ENCODE measurements around the gene CLDN24.

Gene CLDN24

GRCh38 chr4:183347566-183347965 lies 25.3 kb upstream of the CLDN24 start:
- no peak overlapping the region for H3K4me3 ChIP-seq (ENCODE audit: low read depth, low read length)
- TF ChIP-seq, protein P1, sequence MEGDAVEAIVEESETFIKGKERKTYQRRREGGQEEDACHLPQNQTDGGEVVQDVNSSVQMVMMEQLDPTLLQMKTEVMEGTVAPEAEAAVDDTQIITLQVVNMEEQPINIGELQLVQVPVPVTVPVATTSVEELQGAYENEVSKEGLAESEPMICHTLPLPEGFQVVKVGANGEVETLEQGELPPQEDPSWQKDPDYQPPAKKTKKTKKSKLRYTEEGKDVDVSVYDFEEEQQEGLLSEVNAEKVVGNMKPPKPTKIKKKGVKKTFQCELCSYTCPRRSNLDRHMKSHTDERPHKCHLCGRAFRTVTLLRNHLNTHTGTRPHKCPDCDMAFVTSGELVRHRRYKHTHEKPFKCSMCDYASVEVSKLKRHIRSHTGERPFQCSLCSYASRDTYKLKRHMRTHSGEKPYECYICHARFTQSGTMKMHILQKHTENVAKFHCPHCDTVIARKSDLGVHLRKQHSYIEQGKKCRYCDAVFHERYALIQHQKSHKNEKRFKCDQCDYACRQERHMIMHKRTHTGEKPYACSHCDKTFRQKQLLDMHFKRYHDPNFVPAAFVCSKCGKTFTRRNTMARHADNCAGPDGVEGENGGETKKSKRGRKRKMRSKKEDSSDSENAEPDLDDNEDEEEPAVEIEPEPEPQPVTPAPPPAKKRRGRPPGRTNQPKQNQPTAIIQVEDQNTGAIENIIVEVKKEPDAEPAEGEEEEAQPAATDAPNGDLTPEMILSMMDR (IDR thresholded peaks at IDR 0.05; ENCODE audit: insufficient read depth, low read depth, low read length, missing control alignments), result no peak
- DNase-seq (ENCODE audit: low read depth), result no peak

DNA sequence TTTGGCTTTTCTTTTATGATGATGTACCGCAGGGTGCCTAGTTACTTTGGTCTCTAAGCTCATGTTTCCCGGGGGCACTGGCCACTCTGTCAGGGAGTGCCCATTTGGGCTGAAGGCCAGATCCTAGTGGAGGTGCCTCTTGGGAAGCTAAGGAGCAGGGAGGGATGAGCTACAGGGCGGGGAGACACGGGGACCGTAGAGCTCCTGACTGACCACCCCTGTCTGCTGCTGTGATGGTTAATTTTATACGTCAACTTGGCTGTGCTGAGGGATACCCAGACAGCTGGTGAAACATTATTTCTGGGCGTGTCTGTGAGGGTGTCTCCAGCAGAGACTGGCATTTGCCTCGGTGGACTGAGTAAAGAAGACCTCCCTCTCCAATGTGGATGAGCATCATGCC lies 24.9 kb upstream of the CLDN24 start:
- TF ChIP-seq, protein P1 (IDR thresholded peaks at IDR 0.05; ENCODE audit: insufficient read depth, low read depth, low read length, missing control alignments), result no peak
- no peak for DNase-seq (ENCODE audit: low read depth)
- no peak overlapping the region for H3K4me3 ChIP-seq (ENCODE audit: low read depth, low read length)

- no peak overlapping the region for H3K4me3 ChIP-seq (ENCODE audit: low read depth, low read length)
- DNase-seq (ENCODE audit: low read depth), result no peak
- TF ChIP-seq, protein P1 (IDR thresholded peaks at IDR 0.05; ENCODE audit: insufficient read depth, low read depth, low read length, missing control alignments), result no peak
Observed at GRCh38 chr4:183345261-183345660, 23.0 kb upstream of the CLDN24 start.

DNA sequence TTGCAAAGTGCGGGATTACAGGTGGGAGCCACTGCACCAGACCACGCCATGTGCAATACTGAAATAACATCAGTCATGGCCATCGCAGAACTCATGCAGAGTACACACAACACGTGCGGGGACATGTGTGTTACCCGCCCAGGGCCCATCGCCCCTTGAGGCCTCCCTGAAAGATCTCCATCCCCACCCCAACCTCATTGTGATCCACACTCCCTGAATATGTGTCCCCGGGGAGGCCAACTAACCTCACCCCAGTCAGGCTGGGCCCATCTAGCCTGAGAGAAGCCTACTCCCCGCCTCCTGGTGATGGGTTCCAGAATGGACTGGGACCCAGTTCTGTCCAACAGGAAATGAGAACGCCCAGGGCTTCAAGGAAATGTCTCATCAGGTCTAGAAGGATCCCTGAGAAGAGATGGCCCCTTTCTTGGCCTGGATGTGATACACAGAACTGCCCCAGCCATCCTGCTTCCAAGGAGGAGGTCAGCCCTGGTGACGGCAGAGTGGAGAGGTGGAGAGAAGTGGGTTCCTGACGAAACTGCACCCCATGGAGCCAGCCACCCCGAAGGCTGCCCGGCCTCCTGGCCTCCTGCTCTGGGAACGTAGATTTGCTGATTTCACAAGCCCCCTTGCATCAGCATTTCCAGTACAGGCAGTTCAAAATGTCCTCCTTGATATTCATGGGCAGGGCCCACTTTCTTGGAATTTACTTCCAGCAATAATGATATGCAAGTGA lies 22.5 kb upstream of the CLDN24 start:
- TF ChIP-seq, protein P1 (IDR thresholded peaks at IDR 0.05; ENCODE audit: insufficient read depth, low read depth, low read length, missing control alignments), result no peak
- DNase-seq (ENCODE audit: low read depth), result no peak

GRCh38 chr4:183343730-183344129 lies 21.5 kb upstream of the CLDN24 start:
- no peak for DNase-seq (ENCODE audit: low read depth)
- H3K4me3 ChIP-seq (ENCODE audit: low read depth, low read length), result no peak overlapping the region
- TF ChIP-seq, protein P1 (IDR thresholded peaks at IDR 0.05; ENCODE audit: insufficient read depth, low read depth, low read length, missing control alignments), result no peak

More for the DNA sequence above, 22.5 kb upstream of the CLDN24 start:
- H3K4me3 ChIP-seq (ENCODE audit: low read depth, low read length), result no peak overlapping the region

DNA sequence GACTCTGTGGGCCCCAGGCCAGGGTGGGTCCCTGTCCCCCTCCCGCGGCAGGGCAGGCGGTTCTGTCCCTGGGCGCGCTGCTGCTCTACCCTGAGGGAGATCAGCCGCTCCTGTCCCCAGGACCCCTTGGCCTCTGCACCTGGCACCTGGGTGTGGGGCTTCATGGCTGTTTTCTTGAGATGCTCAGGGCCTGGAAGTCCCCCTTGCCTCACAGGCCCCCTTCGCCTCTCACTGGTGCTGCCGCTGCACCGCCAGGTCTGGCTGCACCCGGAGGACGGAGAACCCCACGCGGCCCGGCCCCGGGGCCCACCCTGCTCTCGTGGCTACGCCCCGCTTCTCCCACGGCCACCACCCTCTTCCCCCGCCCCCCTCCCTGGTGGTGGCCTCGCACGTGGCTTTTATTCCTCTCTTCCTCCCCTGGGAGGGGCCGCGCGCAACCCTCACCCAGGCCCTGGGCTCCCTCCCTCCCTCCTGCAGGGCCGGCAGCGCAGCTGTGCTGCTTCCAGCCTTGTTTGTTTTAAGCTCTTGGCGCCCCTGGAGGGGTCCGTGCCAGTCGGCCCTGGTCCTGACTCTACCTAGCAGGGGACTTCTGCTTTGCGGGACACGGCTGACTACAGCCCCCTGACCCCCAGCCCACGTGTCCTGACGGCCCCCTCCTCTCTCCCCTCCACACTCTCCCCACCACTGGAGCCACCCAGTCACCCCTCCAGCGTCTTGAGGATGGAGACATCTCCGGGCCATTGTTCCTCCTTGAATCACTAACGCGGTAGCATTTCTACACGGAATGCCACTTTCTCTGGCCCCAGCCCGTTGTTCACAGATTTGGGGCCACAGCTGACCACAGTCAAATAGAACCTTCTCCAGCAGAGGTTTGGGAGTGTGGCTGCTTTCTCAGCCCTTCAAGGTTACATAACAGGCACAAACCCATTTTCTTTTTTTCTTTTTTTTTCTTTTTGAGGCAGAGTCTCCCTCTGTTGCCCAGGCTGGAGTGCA lies 20.6 kb upstream of the CLDN24 start:
- no peak for DNase-seq (ENCODE audit: low read depth)
- TF ChIP-seq, protein P1 (IDR thresholded peaks at IDR 0.05; ENCODE audit: insufficient read depth, low read depth, low read length, missing control alignments), result no peak
- H3K4me3 ChIP-seq (ENCODE audit: low read depth, low read length), result no peak overlapping the region
